GM19240 (cell line): ENCODE results near the gene RFNG.
"Not testable (repeated sequence)": the region's sequence is repeated elsewhere in the genome, so short reads cannot be mapped to it uniquely, and the experiment has no call there.

Source experiments
- DNase-seq: peaks from one replicate; pipeline ENCODE4 v3.0.0; 2011; ENCODE audit warnings: low spot score; ENCODE audit not compliant: insufficient read length

Gene RFNG

DNA sequence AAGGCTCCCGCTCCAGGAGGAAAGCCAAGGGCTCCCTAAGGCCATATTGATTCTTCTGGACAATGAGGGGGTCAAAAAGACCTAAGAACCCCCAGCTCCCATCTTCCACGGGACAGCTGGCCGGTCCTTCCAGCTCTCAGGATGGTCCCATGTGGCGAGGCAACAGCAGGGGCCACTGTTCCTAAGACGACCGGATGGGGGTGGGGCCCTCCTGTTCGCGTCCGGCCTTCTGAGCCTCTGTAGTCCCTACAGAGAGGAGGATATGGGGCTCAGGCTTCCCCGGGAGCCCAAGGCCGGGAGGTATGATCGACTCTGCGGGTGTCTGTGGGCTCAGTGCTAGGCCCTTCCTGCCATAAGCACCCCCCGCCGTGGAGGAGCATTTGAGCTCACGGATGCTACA, 8.1 kb downstream of the RFNG start:
- no peak for DNase-seq

DNA sequence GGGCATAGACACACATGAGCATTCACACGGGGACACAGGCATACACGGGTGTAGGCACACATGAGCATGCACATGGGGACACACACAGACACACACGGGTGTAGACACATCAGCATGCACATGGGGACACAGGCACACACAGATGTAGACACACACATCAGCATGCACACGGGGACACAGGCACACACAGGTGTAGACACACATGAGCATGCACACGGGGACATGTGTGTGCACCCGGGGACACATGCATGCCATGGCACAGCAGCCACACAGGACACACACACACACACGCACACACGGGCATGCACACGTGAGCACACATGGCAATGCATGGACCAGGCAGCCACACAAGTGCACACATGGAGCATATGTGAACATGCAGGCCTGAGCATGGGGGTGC, 9.0 kb downstream of the RFNG start:
- no peak for DNase-seq

DNA sequence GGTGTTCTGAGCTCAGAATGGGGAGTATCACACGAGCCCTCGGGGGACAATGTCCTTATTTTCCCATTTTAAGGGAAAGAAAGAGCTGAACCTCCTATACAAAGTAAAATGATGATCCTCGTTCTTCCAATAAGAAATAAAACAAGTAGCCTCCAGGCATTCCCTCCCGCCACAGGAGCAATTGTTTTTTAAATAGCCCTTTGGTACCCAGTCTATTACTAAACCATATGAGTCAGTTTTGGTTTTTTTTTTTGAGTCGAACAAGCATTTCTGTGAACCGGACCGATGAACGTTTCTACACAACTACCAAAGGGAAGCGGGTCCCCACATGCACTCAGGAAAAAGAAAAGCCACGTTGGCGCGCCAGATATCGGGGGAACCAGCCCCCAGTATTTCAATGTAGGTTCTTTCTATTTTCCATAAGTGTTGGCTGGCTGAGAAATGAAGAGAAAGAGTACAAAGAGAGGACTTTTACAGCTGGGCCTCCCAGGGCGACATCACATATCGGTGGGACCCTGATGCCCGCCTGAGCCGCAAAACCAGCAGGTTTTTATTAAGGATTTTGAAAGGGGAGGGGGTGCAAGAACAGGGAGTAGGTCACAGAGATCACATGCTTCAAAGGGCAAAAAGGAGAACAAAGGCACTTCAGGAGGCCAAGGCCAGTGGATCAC, 10.3 kb downstream of the RFNG start:
- no peak for DNase-seq

DNA sequence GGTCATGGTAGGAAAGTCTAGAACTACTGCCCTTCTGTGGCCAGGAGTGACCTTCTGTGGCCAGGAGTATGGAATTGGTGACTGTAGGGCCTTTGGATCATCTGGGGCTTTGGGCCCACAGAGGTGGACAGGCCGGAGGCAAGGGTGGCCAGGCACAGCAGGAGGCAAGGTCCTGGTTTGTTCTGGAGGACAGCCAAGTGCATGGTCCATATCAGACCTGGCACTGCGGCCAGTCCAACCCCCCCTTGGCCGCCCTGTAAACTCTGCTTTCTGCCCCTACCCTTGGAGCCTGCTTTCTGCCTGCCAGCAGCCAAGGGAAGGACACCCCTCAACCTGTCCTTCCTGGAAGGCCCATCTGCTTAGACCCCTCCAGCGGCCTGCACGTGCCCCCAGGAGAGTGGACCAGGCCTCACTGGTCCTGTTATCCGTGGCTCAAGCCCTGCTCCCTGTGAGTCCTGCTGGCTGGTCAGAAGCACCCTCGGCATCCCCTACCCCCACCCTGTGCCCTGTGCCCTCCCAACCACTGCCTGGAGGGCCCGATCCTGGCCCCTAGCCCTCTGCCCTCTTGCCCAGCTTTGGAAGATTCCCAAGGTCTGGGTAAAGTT, 11.8 kb downstream of the RFNG start:
- no peak for DNase-seq

DNA sequence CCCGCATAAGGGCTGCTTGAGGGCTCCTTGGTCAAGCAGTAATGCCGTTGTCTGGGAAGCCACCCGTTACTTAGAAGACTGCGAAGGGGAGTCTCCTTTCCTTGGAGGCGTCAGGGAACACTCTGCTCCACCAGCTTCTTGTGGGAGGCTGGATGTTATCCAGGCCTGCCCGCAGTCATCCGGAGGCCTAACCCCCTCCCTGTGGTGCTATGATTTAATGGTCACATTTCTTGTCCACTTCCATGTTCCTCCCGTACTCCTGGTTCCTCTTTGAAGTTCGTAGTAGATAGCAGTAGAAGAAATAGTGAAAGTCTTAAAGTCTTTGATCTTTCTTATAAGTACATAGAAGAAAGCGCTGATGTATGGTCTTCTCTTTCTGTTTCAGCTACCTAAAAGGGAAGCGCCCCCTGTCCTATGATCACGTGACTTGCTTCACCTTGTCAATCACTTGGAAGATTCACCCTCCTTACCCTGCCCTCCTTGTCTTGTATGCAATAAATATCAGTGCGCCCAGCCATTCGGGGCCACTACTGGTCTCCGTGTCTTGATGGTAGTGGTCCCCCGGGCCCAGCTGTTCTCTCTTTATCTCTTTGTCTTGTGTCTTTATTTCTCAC, 12.7 kb downstream of the RFNG start:
- DNase-seq = not testable (repeated sequence)

DNA sequence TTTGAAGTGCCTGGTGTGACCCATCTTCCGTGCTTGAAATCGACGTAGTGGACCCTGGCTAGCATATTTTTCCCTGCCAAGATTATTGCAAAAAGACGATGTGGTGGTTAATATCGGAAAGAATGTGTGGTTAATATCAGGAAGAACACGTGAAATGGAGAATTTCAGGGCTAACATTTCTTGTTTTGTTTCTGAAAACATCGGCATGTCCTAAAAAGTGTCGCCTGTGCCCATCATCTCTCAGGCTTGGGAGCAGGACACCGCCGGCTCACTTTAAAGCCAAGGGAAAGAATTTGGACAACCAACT, 13.8 kb downstream of the RFNG start:
- DNase-seq = no peak

DNA sequence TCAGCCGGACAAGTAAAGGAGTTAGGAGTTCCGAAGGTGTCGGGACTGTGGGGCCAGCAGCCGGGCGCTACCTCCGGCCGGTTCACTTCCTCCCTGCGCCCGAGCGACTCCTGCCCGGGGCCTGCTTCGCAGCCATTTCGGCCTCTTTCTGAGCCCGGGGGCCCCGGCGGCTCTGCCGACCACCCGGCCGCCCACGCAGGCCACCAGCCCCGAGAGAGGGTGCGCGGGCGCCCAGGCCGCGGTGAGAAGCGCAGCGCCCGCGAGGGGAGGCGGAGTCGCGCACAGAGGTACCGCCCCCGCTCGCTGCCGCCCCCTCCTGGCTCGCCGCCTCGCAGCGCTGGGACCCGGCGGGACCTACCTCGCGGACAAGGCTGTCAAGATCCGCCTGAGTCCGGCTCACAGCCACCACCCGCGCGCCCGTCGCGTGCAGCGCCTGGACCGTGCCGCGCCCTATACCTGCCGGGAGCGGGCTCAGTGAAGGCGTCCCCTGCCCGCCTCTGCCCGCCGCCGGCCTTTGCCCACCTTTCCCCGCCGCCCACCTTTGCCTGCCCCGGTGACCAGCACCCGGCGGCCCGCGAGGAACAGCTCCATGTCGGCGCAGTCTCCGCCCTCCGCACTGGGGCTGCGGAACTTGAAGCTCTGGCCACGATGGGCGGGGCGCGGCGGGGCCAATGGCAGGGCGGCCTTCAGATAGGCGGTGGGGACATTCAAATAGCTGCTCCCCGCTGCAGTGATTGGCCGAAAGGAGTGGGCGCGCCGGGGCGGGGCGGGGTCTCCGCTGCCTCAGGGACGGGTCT, 14.3 kb downstream of the RFNG start, which contains the start of gene DCXR:
DCXR (minus strand) TSS at position 606 of the 797 bp plus-strand sequence; CDS start at position 591, 15 bp downstream.
- DNase-seq = peak; percentile 99

DNA sequence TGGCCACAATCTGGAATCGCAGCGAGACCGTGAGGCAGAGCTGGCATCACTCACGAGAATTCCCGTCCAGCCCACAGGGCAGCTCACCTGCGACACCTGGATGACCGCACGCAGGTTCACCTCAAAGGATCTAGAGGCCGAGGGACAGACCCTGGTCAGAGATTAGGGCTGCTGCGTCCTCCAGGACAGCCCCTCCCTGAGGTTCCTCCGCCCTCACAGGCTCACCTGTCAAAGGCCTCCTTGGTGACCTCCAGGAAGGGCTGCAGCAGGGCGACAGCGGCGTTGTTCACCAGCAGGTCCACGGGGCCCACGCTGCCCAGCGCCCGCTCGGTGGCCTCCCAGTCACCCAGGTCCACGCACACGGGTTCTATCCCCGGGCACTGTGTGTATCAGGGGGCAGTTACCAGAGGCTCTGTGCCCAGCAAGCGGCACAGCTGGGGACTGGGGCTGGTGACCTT, 14.9 kb downstream of the RFNG start:
- DNase-seq = no peak

DNA sequence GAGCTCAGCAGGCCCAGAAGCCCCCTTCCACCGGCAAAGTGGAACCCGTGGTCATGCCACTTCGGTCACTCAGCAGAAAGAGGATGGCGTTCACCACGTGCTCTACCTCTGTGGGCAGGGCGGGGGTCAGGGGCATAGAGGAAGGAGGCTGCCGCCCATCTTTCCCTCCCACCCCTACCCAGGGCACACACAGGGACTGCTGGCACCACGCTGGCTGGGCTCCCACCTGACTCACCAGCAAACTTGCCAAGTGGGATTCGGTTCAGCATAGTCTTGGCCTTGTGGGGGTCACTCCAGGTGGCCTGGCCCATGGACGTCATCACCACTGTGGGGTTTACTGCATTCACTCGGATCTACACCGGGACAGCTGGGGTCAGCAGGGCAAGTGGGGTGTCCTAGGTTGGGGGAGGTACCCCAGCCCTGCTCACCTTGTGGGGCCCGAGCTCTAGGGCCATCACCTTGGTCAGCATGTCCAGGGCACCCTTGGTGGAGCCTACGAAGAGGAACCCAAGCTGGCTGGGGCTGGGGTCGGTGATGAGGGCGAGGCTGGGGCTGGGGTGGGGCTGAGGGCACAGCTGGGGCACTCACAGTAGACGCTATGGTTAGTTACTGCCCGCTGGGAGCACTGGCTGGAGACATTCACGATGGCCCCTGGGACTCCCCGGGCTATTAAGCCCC, 15.5 kb downstream of the RFNG start:
- no peak for DNase-seq

DNA sequence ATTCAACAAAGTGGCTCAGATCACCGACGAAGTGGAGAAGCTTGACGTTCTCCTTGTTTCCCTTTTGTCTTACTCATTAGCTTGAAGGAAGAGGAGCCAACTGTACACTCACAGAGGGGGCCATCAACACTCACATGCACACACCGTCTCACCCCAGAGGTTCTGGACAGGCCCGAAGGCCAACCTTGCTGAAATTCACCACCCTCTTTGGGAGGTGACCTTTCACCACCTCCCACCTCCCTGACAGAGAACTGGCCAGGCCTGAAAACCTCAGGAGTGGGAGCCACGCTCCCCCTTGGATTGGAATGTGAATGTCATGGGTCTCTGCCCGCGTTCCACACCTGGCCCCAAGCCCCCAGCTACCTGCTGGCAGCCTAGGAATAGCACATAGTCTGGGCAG, 16.1 kb downstream of the RFNG start:
- DNase-seq = no peak

DNA sequence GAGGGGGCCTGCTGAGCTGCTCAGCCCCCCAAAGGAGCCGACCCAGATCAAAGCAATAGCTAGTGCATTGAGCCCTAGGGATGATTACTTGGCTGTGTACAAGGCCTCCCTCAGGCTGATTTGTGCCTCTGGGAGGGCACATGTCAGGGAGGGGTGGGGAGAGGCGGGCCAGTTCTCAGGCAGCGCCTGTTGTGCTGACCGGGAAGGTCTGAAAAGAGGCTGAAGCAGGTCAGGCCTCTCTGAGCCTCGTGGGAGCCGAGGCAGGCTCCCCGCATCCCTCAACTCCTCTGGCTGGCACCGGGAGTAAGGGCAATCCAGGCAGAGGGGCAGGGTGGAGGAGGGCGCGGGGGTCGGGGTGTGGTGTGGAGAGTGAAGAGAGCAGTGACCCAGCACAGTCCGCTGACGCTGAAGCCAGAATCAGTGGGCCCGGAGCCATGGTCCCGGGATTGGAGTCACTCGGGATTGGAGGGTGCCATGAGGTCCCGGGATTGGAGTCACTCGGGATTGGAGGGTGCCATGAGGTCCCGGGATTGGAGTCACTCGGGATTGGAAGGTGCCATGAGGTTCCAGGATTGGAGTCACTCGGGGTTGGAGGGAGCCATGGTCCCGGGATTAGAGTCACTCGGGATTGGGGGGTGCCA, 17.1 kb downstream of the RFNG start:
- no peak for DNase-seq

DNA sequence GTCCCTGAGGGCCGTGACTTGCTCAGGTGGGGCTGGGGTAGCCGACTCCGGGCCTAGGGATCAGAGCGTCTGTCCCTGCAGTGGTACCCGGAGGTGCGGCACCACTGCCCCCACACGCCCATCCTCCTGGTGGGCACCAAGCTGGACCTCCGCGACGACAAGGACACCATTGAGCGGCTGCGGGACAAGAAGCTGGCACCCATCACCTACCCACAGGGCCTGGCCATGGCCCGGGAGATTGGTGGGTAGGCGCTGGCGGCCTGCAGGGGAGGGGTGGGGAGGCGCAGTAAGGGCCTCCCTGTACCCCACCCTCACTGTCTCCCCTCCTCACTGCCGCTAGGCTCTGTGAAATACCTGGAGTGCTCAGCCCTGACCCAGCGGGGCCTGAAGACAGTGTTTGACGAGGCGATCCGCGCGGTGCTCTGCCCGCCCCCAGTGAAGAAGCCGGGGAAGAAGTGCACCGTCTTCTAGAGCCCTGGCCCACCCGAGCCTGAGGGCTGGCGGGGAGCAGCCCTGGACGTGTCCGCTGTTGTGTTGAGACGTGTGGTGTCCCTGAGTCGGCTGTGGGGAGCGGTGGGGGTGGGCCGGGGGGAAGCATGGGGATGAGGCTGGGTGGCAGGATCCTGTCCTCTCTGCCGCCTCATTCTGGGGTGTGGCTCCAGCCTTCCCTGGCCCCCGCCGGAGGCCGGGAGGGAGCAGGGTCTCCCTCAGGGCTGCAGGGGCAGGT, 18.1 kb downstream of the RFNG start:
- no peak for DNase-seq

DNA sequence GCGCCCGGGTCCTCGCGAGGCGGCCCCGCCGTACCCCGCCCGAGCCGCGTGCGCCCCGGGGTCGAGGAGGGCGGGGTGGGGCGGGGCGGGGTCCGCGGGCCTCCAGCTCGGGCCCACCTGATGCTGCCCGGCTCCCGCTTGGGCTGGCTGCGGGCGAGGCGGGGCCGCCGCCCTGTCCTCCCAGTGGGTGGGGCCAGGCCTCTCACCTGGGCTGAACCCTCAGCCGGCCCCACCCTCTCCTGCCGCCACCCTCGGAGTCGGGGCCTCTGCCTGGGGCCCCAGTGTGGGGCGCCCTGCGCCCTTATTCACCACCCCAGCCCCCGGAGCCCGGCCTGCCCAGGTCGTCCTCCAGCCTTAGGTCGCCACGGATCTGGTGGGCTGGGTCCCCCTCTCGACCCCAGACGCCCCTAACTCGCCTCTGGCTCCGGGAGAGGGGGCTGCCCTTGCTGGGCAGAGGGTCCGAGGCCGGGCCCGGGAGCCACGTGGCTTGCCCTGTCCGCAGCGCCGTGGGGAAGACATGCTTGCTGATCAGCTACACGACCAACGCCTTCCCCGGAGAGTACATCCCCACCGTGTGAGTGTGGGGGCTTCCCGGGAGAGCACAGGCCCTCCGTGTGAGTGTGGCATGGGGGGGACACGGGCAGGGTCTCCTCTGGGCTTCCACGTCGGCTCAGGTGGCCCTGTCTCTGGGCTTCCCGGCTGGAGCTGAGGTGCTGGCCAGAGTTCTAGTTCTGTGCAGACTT, 19.6 kb downstream of the RFNG start:
- no peak for DNase-seq

DNA sequence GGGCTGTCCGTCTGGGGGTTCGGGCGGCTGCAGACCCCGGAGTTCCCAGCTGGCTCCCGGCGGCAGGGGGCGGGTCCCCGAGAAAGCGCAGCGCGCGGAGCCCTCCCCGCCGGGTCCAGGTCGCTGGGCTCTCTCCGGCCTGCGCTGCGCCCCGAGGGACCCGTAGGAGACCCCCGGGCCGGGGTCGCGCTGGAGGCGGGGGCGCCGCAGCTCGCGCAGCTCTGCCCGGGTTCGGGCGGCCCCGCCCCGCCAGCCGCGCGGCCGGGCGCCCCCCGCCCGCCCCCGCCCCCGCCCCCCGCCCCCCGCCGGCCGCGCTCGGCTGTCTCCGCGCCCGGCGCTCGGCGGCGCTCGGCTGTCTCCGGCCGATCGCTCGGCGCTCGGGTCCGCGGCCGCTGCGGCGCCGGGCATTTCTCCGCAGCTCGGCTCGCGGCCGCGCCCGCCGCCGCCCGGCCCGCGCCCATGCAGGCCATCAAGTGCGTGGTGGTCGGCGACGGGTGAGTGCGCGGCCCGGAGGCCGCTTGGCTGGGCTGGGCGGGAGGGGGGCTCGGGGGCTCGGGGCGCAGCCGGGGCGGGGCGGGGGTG, 20.2 kb downstream of the RFNG start, which contains the start of gene RAC3:
RAC3 (plus strand) TSS at position 376 of the 582 bp plus-strand sequence; CDS start at position 460, 84 bp downstream.
- DNase-seq = no peak

DNA sequence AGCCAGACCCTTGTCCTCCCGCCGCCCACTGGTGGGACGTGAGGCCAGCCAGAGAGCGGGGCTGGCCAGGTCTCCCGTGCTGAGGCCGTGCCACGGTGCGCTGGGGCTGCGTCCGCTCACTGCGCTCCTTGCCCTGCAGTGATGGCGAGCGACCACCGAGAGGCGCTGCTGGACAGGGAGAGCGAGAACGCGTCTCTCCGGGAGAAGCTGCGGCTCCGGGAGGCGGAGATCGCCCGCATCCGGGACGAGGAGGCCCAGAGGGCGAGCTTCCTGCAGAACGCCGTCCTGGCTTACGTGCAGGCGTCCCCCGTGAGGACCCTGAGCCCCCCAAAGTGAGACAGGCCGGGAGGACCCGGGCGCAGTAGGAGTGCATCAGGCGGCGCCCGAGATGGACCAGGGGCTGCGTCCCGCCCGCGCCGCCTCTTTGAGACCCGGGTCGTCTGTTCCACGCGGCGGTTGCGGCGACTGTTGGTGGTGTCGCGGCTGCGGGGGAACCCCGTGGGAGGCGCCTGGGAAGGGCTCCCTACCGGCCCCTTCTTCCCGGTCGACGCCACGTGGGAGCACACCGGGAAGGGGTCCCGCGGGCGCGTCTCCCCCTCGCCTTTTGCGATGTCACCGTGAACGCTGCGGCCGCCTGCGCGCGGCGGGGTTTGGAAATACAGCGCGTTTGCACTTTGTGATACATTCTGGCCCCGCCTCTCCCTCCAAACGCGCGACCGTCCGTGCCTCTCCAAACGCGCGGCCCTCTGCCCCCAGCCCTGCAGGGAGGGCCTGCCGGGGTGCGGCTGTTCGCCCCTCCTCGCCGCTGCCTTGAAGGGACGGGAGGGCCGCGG, 20.9 kb downstream of the RFNG start:
- DNase-seq = peak; percentile 68

DNA sequence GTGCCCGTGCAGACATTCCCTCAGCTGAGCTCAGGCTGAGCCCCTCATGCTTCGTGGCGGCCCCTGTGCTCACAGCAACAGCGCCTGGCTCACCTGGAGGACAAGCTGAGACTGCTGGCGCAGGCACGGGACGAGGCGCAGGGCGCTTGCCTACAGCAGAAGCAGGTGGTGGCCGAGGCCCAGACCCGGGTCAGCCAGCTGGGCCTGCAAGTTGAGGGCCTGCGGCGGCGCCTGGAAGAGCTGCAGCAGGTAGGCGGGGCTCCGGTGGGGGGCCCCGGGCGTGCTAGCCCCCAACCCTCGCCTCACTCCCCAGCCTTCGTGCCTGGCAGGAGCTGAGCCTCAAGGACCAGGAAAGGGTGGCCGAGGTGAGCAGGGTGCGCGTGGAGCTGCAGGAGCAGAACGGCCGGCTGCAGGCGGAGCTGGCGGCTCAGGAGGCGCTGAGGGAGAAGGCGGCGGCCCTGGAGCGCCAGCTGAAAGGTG, 21.6 kb downstream of the RFNG start:
- DNase-seq = no peak

DNA sequence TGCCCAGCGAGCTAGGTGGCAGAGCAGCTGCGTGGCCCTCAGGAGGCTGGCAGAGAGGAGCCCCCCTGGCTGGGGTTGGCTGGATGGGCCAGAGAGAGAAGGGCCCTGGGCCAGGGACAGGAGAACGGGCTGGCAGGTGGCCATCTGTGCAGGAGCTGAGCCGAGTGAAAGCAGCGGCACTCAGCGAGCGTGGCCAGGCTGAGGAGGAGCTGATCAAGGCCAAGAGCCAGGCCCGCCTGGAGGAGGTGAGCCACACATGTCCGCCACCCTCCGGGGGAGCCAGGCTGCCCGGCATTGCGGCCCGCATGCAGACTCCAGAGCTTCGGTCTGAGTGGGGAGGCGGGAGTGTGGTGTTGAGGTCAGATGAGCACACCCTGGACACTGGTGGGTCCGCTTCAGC, 22.2 kb downstream of the RFNG start:
- no peak for DNase-seq

DNA sequence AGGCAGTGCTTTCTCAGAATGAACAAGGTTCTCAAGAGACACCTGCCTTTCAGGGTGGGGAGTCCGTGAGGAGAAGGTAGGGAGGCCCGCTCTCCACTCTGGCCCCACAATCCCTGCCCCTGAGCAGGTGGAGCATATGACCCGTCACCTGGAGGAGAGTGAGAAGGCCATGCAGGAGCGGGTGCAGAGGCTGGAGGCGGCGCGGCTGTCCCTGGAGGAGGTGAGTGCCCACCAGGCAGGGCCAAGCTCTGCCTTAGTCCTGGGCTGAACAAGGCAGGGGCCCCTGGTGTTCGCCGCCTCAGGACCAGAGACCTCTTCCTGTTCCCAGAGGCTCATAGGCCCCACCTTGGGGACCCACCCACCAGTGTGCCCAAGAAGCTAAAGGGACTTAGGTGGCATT, 22.6 kb downstream of the RFNG start:
- no peak for DNase-seq
